ENCODE results near the gene CD300LG.

DNA sequence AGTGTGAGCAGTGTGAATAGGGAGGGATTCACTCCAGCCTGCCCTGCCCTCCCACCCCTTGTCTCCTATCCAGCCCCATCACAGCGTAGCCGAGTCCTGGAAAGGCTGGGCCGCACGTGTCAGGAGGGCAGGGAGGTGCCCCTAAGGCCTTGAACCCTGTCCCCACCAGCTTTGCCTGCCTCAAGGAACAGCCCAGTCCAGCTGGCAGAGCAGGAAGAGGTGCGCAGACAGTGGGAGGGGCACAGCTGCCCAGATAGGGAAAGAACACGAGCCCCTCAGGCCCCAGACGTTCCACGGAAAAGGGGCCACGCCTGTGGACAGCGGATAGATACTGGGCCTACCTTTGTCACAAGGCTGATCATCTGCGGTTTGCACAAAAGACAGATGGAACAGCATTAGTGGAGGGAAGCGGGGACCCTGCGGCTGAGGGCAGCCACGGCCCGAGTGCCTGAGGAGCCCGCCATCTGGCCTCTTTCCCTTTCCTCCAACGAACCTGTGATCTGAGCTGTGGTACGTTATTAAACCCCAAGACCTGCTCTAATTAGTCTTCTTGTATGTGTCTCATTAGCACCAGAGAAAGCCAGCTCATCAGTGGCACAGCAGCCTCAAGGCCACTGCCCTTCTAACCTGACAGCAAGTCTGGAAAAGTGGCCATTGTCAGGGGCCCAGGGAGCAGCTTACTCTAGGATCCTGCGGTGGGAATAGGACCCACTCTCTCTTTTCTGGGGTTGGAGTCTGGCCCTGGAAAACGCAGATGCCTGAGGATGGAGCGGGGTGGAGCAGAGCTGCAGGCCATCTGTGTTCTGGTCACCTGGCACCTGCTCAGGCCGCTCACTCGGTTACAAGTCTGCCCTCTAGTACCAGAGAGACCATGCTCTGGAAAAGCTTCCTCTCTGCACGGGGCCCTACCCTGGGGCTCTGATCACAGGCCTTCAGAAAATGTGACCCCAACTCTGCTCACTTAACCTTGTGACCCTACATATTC is 30.3 kb upstream of the CD300LG start:
- TF ChIP-seq, protein P1, sequence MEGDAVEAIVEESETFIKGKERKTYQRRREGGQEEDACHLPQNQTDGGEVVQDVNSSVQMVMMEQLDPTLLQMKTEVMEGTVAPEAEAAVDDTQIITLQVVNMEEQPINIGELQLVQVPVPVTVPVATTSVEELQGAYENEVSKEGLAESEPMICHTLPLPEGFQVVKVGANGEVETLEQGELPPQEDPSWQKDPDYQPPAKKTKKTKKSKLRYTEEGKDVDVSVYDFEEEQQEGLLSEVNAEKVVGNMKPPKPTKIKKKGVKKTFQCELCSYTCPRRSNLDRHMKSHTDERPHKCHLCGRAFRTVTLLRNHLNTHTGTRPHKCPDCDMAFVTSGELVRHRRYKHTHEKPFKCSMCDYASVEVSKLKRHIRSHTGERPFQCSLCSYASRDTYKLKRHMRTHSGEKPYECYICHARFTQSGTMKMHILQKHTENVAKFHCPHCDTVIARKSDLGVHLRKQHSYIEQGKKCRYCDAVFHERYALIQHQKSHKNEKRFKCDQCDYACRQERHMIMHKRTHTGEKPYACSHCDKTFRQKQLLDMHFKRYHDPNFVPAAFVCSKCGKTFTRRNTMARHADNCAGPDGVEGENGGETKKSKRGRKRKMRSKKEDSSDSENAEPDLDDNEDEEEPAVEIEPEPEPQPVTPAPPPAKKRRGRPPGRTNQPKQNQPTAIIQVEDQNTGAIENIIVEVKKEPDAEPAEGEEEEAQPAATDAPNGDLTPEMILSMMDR (IDR thresholded peaks at IDR 0.05) = no peak
- TF ChIP-seq ZFX (IDR thresholded peaks at IDR 0.05; ENCODE audit: borderline replicate concordance) = no peak

All from 22Rv1 (cell line).